Measurements from ENCODE around the gene RBM20. TPM values are rescaled to one million over a fixed set of nuclear protein-coding genes. Genes with fewer than 3 reads are reported as not detected.

The RBM20 gene
- total and polyA plus RNA-seq, 2 of the 13 experiments (the other 11 are each of a cell fraction or from before 2014, with no cell fraction given), result 0.02 to 0.22 TPM

GRCh38 chr10:110872145-110872983 is 228.2 kb downstream of the RBM20 start (continued):
- TF ChIP-seq HBP1 (CRISPR knock-in tag; IDR thresholded peaks at IDR 0.05; ENCODE audit: low read depth) (no peak), RFX1 (IDR thresholded peaks at IDR 0.05) (no peak), KAT2B (IDR thresholded peaks at IDR 0.05; ENCODE audit: borderline replicate concordance, low read depth, low read length) (no peak), ZBTB38 (CRISPR knock-in tag; IDR thresholded peaks at IDR 0.05) (no peak), ZNF20 (CRISPR knock-in tag; IDR thresholded peaks at IDR 0.05) (no peak), PAX8 (CRISPR knock-in tag; IDR thresholded peaks at IDR 0.05; ENCODE audit: borderline replicate concordance) (no peak), ZNF160 (CRISPR knock-in tag; IDR thresholded peaks at IDR 0.05) (no peak), TP53 (CRISPR knock-in tag; conservative IDR thresholded peaks at IDR 0.05) (no peak), ZNF460 (CRISPR knock-in tag; IDR thresholded peaks at IDR 0.05; ENCODE audit: borderline replicate concordance) (no peak), ZNF850 (CRISPR knock-in tag; conservative IDR thresholded peaks at IDR 0.05) (no peak), ARNT2 (CRISPR knock-in tag; IDR thresholded peaks at IDR 0.05; ENCODE audit: low read depth) (no peak), SETDB1 (CRISPR knock-in tag; IDR thresholded peaks at IDR 0.05; ENCODE audit: borderline replicate concordance) (no peak), ELF1 (CRISPR knock-in tag; IDR thresholded peaks at IDR 0.05) (no peak), ZNF678 (CRISPR knock-in tag; IDR thresholded peaks at IDR 0.05) (no peak), SUZ12 (IDR thresholded peaks at IDR 0.05; ENCODE audit: low read depth, low read length) (no peak), SNRNP70 (IDR thresholded peaks at IDR 0.05; ENCODE audit: low read depth, low read length) (no peak), FOXA3 (CRISPR knock-in tag; IDR thresholded peaks at IDR 0.05) (no peak), ZNF784 (CRISPR knock-in tag; IDR thresholded peaks at IDR 0.05; ENCODE audit: borderline replicate concordance) (no peak), ZNF335 (CRISPR knock-in tag; IDR thresholded peaks at IDR 0.05) (no peak; the same call in 1 of the 2 replicates), CREB3 (CRISPR knock-in tag; IDR thresholded peaks at IDR 0.05) (no peak), ZNF275 (CRISPR knock-in tag; IDR thresholded peaks at IDR 0.05; ENCODE audit: borderline replicate concordance) (no peak; the same call in 1 of the 2 replicates)
